Gastroesophageal sphincter (tissue), 3 donors: ENCODE results near the gene RAB11FIP5.

Experiments used
- EP300 ChIP-seq: sonication (generic); formaldehyde crosslinking; IDR thresholded peaks from one replicate; pipeline ENCODE4 v1.6.1; 2017; ENCODE audit warnings: antibody characterized with exemption, mild to moderate bottlenecking
- TF ChIP-seq, protein P1 (sequence below), 4 experiments: fragments of 200-600 bp in 2 of 4; fragments of 450-650 bp in 2 of 4; sonication (generic) in 1 of 4; IDR thresholded peaks; one replicate each; pipeline ENCODE4 v1.5.1; 2017 to 2019; ENCODE audit warnings: antibody characterized with exemption in 4 of 4, mild to moderate bottlenecking in 2 of 4, moderate library complexity in 2 of 4

DNA sequence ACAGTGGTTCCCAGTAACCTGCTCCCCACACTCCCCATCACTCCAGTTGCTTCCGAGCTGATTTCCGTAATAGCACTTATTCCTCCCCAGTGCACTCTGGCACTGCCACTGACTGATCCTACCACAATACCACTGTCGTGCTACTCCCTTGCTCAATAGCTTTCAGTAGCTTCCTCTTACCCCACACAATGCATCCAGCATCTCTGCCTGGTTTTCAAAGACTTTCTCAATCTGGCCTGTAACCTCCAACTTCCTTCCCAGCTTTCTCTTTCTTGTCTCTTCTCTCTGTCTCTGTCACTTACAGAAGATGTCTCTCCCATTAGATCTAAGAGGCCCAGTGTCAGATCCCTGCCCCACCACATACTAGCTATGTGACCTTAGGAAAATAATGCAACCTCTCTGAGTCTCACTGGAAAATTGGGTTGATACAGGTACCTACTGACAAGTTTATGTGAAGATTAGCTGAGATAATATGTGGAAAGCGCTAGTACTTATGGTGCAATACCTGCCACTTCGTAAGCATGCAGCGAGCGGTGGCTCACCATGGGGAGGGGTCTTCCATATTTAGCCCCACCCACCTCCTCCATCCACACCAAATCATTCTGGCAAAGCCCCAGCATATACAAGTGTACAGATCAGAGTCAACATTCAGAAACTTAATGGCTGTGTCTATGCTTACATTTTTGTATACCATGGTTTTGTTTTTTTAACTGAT lies 77.9 kb downstream of the RAB11FIP5 start:
- TF ChIP-seq, protein P1, sequence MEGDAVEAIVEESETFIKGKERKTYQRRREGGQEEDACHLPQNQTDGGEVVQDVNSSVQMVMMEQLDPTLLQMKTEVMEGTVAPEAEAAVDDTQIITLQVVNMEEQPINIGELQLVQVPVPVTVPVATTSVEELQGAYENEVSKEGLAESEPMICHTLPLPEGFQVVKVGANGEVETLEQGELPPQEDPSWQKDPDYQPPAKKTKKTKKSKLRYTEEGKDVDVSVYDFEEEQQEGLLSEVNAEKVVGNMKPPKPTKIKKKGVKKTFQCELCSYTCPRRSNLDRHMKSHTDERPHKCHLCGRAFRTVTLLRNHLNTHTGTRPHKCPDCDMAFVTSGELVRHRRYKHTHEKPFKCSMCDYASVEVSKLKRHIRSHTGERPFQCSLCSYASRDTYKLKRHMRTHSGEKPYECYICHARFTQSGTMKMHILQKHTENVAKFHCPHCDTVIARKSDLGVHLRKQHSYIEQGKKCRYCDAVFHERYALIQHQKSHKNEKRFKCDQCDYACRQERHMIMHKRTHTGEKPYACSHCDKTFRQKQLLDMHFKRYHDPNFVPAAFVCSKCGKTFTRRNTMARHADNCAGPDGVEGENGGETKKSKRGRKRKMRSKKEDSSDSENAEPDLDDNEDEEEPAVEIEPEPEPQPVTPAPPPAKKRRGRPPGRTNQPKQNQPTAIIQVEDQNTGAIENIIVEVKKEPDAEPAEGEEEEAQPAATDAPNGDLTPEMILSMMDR (IDR thresholded peaks at IDR 0.05), result no peak
- no peak for TF ChIP-seq EP300
